ENCODE measurements around the gene BIRC5.
A peak's percentile ranks its signal among the peaks of the same experiment; 100 is the strongest.

Gene BIRC5

GRCh38 chr17:78184351-78184750, 29.7 kb upstream of the BIRC5 start:
- no peak for DNase-seq (ENCODE audit: low read depth)

DNA sequence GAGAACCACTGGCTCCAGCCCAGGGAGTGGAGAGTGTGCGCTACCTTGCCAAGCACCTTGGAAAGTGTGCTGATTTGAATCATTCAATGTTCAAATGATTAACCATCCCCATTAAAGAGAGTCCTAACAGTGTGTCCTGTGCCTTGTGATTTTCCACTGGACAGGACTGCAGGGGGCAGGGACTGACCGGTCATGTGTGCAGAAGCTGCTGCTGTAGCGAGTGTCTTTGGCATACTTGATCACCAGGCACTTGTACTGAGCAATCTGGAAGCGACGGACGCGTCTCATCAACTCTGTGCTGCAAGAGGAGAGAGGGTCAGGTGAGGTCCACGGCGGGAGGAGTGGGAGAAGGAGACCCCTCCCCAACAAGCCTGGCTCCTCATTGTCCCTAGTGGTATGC, 29.2 kb upstream of the BIRC5 start:
- DNase-seq (ENCODE audit: low read depth): no peak

- peak; percentile 72 for DNase-seq (ENCODE audit: low read depth)
These were observed 27.9 kb upstream of the BIRC5 start for GRCh38 chr17:78185981-78186691.

DNA sequence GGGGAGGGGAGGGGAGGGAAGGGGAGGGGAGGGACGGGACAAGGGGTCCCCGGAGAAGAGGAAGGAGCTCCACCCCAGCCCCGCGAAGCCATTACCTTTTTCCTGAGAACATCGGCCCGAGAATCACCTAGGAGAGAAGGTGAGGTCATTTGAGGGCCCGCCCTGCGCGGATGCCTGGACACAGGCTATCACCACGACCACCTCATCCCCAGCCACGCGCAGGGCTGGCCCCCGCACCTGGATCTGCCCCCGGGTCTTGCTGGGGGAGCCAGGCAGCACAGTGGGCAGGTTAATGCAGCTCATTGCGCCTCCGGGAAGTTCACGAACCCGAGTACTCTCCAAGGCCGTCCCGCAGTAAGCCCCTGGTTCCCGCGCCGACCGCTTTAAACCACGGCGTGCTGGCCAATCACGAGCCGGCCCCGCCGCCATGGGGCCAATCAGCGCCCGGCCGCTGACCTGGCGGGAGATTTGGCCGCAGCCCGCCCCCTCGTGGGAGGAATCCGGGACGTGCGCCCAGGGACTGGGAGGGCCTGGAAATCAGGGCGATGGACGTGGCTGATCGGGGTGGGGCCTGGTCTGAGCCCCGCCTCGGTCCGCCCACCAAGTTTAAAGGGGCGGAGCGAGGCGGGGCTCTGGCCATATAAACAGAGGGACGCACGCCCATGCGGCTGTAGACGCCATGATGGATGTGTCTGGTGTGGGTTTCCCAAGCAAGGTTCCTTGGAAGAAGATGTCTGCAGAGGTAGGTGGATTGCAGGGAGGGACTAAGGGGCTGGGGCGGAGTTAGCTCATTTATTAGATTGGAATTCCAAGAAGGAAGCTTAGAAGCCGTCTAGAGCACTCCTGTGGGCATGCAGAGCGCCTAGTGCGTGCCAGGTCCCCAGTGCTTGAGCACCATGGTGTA, 27.1 kb upstream of the BIRC5 start, which contains the start of the genes AFMID and TK1:
AFMID (plus strand) TSS at position 671 of the 904 bp plus-strand sequence; CDS start at position 680, 9 bp downstream.
TK1 (minus strand) TSS at position 361 of the 904 bp plus-strand sequence; CDS start at position 303, 58 bp downstream.
- DNase-seq (ENCODE audit: low read depth): peak; percentile 98

GRCh38 chr17:78196716-78197115, 17.3 kb upstream of the BIRC5 start:
- DNase-seq (ENCODE audit: low read depth): no peak

DNA sequence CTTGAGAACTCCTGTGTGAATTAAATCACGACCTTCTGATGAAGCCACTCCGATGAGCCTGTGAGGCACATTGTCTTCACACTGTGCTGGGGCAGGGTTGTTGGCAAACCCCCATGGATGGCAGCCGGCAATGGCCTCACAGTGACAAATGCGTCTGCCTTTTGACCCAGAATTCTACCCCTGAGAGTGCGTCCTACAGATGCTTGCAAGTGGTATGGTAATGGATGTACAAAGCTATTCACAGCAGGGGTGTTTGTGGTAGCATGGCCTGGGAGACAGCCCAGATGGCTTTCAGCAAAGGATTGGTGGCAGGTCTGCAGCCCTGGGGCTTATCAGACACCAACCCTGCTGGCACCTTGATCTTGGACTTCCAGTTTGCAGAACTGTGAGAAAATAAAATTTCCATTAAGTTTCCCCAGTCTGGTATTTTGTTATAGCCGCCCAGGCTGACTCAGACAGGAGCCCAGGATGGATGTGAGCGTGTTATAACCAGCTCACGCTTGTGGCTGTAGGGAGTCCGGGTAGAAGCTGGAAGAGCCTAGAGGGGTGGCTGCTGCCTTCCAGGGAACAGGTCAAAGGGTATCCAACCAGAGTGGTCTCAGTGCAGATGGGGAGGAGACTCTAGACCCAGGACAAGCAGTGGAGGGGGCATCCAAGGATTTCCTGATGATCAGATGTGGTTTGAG, 16.8 kb upstream of the BIRC5 start:
- no peak for DNase-seq (ENCODE audit: low read depth)

GRCh38 chr17:78200451-78200850, 13.6 kb upstream of the BIRC5 start:
- DNase-seq (ENCODE audit: low read depth): no peak

DNA sequence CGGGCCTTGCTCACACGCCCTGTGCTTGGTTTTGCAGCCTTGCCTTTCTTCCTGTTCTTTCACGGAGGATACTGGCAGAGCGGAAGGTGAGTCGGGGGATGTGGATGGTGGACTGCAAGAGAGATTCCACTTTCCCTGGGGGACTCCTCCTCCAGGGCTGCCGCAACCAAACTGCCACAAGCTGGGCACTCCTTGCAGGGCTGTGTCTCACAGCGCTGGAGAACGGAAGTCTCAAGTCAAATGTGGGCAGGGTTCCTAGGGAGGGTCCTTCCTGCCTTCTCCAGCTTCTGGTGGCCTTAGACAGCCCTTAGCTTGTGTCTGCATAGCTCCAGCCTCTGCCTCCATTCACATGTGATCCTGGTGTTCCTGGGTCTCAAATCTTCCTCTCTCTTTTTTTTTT, 11.4 kb upstream of the BIRC5 start:
- DNase-seq (ENCODE audit: low read depth): no peak

DNA sequence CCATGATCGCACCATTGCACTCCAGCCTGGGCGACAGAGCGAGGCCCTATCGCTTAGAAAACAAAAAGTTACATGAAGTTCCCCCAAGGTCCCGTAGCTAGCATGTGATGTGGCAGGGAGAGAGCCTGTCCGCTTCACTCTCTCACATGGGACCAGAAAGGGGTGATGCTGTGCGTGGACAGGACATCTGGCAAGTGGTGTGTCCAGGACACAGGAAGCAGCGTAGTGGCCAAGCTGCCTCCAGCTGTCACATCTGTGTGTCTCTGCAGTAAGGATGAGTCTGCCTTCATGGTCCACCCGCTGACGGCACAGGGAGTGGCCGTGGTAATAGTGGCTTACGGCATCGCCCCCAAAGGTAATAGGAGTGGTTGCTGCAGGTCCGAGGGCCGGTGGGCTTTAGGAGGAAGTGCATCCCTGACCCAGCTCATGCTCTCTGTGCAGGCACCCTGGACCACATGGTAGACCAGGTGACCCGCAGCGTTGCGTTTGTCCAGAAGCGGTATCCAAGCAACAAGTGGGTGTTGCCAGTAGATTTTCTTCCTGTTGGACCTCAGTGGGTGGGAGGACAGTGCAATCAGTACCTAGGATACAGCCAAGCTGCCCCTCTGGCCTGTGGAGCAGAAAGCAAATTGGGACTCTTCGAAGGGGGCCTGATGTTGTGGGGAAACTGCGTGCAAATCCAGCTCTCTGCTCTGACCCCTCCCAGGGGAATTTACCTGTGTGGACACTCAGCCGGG, 9.5 kb upstream of the BIRC5 start:
- no peak for DNase-seq (ENCODE audit: low read depth)

DNA sequence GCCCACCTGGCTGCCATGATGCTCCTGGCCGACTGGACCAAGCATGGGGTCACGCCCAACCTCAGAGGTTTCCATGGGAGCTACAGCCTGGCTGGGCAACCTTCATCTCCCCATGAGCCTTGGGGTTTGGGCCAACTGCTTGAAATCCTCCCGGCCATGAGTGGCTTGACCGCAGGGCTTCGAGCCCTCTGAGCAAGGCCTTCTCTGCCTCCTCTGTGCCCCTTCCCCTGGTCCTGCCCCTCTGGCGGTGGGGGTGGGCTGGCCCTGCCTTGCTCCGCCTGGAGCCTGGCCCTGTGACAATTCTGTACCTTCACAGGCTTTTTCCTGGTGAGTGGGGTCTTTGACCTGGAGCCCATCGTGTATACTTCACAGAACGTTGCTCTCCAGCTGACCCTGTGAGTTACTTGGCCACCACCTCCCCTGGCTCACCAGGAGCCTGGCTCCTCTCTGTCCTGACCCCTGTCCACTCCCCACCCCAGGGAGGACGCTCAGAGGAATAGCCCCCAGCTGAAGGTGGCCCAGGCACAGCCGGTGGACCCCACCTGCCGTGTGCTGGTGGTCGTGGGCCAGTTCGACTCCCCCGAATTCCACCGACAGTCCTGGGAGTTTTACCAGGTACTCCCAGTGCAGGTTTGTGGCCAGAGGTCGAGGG, 8.8 kb upstream of the BIRC5 start:
- no peak for DNase-seq (ENCODE audit: low read depth)

DNA sequence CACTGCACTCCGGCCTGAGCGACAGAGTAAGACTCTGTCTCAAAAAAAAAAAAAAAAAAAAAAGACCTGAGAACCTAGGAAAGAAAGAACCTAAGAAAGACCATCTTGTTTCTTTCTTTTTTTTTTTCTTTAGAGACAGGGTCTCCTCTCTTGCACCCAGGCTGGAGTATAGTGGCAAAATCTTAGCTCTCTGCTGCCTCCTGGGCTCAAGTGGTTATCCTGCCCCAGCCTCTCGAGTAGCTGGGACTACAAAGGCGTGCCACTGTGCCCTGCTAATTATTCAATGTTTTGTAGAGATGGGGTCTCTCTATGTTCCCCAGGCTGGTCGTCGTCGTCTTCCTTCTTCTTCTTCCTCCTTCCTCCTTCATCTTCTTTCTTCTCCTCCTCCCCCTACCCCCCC, 7.8 kb upstream of the BIRC5 start:
- no peak for DNase-seq (ENCODE audit: low read depth)

GRCh38 chr17:78208486-78208885, 5.6 kb upstream of the BIRC5 start:
- DNase-seq (ENCODE audit: low read depth): no peak

- DNase-seq (ENCODE audit: low read depth): no peak
These were observed 3.9 kb upstream of the BIRC5 start for GRCh38 chr17:78210111-78210510.

DNA sequence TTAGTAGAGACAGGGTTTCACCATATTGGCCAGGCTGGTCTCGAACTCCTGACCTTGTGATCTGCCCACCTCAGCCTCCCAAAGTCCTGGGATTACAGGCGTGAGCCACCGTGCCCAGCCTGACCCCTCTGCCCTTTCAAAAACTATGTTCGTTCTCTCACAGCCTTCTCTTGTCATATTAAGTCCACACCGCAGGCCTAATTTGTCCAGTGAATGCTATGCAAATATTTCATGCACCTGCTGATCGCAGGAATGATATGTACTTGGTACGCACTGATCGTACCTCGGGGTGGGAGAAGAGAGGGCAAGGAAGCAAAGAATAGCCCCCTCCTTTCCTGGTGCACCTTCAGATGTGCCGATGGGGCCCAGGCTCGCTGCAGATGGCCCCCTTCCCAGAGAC, 3.0 kb upstream of the BIRC5 start:
- DNase-seq (ENCODE audit: low read depth): no peak

DNA sequence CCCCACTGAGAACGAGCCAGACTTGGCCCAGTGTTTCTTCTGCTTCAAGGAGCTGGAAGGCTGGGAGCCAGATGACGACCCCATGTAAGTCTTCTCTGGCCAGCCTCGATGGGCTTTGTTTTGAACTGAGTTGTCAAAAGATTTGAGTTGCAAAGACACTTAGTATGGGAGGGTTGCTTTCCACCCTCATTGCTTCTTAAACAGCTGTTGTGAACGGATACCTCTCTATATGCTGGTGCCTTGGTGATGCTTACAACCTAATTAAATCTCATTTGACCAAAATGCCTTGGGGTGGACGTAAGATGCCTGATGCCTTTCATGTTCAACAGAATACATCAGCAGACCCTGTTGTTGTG, 631 bp downstream of the BIRC5 start:
- peak; percentile 36 for DNase-seq (ENCODE audit: low read depth)

- DNase-seq (ENCODE audit: low read depth): no peak
These were observed 5.5 kb downstream of the BIRC5 start for GRCh38 chr17:78219396-78220150.

GRCh38 chr17:78223061-78223460, 9.0 kb downstream of the BIRC5 start:
- no peak for DNase-seq (ENCODE audit: low read depth)

- DNase-seq (ENCODE audit: low read depth): no peak
These were observed 9.7 kb downstream of the BIRC5 start for GRCh38 chr17:78223765-78224164.

- DNase-seq (ENCODE audit: low read depth): no peak
These were observed 10.4 kb downstream of the BIRC5 start for GRCh38 chr17:78224231-78225087.

Data from ELR (cell line).